Retinal pigment epithelial cell (primary cell): ENCODE data around the gene POLG2.

Experiments
- DNase-seq: peaks from one replicate; pipeline ENCODE4 v3.0.0-alpha.2; 2010; ENCODE audit warnings: low read depth
- H3K4me3 ChIP-seq: 2 replicates; pipeline ENCODE4 v1.5.1; 2011; ENCODE audit warnings: mild to moderate bottlenecking, low read length, control low read depth, moderate library complexity
- CTCF ChIP-seq: conservative IDR thresholded peaks from 2 replicates; pipeline ENCODE4 v1.5.1; 2011; ENCODE audit warnings: low read depth, low read length, control low read depth, inconsistent platforms

Gene POLG2

GRCh38 chr17:64455993-64456885 is 40.6 kb downstream of the POLG2 start:
- no peak overlapping the region for H3K4me3 ChIP-seq
- DNase-seq, result no peak
- TF ChIP-seq CTCF, result no peak

GRCh38 chr17:64449545-64449944 is 47.3 kb downstream of the POLG2 start:
- TF ChIP-seq CTCF, result no peak
- DNase-seq, result no peak
- H3K4me3 ChIP-seq, result no peak overlapping the region

GRCh38 chr17:64448665-64449512 is 48.0 kb downstream of the POLG2 start, which contains the start of gene MILR1:
TSS of gene MILR1 (plus strand) at chr17:64449115. CDS start at chr17:64449169, 54 bp downstream.
- no peak for DNase-seq
- TF ChIP-seq CTCF, result no peak
- no peak within 1 kb of the TSS for H3K4me3 ChIP-seq

GRCh38 chr17:64447526-64447925 is 49.3 kb downstream of the POLG2 start:
- no peak for TF ChIP-seq CTCF
- H3K4me3 ChIP-seq, result no peak overlapping the region
- no peak for DNase-seq

- no peak for DNase-seq
- H3K4me3 ChIP-seq, result no peak overlapping the region
- TF ChIP-seq CTCF, result no peak
These were observed 53.6 kb downstream of the POLG2 start for GRCh38 chr17:64443086-64443760.

- TF ChIP-seq CTCF, result no peak
- no peak for DNase-seq
- H3K4me3 ChIP-seq, result no peak overlapping the region
These were observed 54.3 kb downstream of the POLG2 start for GRCh38 chr17:64442541-64442971.
